ENCODE results near the gene COX7A2L. TPM values are rescaled to one million over a fixed set of nuclear protein-coding genes. Genes with fewer than 3 reads are reported as not detected.

The COX7A2L gene
- total RNA-seq, 1 experiment from 2014 or later, result 132 TPM

DNA sequence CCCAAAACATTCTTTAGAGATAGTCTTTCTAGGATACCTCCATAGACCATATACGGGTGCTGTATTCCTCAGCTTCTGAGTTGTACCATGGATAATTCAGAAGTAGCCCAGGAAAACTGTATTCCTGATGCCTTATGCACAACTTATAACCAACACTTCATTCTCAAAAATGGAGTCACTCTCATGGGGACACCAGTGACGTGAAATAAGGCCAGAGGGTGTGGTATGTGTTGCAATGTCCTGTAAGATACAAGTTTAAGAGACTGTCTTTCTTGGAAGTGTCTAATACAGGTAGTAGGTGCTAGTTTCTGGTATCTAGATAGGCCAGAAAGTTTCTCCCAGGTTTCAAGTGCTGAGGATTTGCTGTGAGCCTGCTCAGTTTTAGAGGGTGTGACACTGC lies 36.1 kb downstream of the COX7A2L start:
- H3K36me3 ChIP-seq (ENCODE audit: control insufficient read depth, insufficient read depth, low read length), result peaks cover 6% of the 10 kb centered on the region
- no peak overlapping the region for H3K27ac ChIP-seq (ENCODE audit: low read length)
- H3K4me1 ChIP-seq (ENCODE audit: control insufficient read depth, insufficient read depth, low read length), result peaks cover 8% of the 10 kb centered on the region
- DNase-seq (ENCODE audit: low read depth, low spot score) (no peak), ATAC-seq (no peak)
- no TSS peak for BruUV-seq (replicated peaks)
- H3K27me3 ChIP-seq (ENCODE audit: control insufficient read depth, insufficient read depth, low read length), result no peaks in the 10 kb centered on the region
- in situ Hi-C loops (cut with HindIII; ENCODE audit: low pct_unique_long_range_greater_than_20kb, low sequenced_read_pairs), result no loop called here
- CTCF ChIA-PET, result no interaction called here
- intact Hi-C loops (cut with micrococcal nuclease; ENCODE audit: unreplicated experiment), result loop anchor here (5.0 to 10.0 kb wide), 2 partner anchors 228 to 460 kb away; no protein-coding TSS in a partner anchor
- no peak for TF ChIP-seq POLR2AphosphoS5 (IDR thresholded peaks at IDR 0.05; ENCODE audit: low read depth, low read length)
- TF ChIP-seq, protein P1, sequence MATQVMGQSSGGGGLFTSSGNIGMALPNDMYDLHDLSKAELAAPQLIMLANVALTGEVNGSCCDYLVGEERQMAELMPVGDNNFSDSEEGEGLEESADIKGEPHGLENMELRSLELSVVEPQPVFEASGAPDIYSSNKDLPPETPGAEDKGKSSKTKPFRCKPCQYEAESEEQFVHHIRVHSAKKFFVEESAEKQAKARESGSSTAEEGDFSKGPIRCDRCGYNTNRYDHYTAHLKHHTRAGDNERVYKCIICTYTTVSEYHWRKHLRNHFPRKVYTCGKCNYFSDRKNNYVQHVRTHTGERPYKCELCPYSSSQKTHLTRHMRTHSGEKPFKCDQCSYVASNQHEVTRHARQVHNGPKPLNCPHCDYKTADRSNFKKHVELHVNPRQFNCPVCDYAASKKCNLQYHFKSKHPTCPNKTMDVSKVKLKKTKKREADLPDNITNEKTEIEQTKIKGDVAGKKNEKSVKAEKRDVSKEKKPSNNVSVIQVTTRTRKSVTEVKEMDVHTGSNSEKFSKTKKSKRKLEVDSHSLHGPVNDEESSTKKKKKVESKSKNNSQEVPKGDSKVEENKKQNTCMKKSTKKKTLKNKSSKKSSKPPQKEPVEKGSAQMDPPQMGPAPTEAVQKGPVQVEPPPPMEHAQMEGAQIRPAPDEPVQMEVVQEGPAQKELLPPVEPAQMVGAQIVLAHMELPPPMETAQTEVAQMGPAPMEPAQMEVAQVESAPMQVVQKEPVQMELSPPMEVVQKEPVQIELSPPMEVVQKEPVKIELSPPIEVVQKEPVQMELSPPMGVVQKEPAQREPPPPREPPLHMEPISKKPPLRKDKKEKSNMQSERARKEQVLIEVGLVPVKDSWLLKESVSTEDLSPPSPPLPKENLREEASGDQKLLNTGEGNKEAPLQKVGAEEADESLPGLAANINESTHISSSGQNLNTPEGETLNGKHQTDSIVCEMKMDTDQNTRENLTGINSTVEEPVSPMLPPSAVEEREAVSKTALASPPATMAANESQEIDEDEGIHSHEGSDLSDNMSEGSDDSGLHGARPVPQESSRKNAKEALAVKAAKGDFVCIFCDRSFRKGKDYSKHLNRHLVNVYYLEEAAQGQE (IDR thresholded peaks at IDR 0.05; ENCODE audit: insufficient read depth in 1 of 2, low read depth in 2 of 2, low read length in 1 of 2), result no peak
- no peak for TF ChIP-seq SIN3A (IDR thresholded peaks at IDR 0.05; ENCODE audit: borderline replicate concordance, insufficient read depth, low read depth, low read length)
- TF ChIP-seq, protein P2, sequence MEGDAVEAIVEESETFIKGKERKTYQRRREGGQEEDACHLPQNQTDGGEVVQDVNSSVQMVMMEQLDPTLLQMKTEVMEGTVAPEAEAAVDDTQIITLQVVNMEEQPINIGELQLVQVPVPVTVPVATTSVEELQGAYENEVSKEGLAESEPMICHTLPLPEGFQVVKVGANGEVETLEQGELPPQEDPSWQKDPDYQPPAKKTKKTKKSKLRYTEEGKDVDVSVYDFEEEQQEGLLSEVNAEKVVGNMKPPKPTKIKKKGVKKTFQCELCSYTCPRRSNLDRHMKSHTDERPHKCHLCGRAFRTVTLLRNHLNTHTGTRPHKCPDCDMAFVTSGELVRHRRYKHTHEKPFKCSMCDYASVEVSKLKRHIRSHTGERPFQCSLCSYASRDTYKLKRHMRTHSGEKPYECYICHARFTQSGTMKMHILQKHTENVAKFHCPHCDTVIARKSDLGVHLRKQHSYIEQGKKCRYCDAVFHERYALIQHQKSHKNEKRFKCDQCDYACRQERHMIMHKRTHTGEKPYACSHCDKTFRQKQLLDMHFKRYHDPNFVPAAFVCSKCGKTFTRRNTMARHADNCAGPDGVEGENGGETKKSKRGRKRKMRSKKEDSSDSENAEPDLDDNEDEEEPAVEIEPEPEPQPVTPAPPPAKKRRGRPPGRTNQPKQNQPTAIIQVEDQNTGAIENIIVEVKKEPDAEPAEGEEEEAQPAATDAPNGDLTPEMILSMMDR (IDR thresholded peaks at IDR 0.05), result no peak
- no peak for TF ChIP-seq TCF7L2 (IDR thresholded peaks at IDR 0.05; ENCODE audit: low read depth, low read length)
- POLR2A ChIA-PET, result interaction anchor here (0.7 kb wide), 1 partner anchor 245 kb away, joined by 3 read pairs; no protein-coding TSS in a partner anchor
- H3K9me3 ChIP-seq (ENCODE audit: control insufficient read depth, insufficient read depth, low read depth, low read length), result no peaks in the 10 kb centered on the region
- no peak overlapping the region for H3K4me3 ChIP-seq (ENCODE audit: low read depth in 2 of 2, low read length in 2 of 2)

DNA sequence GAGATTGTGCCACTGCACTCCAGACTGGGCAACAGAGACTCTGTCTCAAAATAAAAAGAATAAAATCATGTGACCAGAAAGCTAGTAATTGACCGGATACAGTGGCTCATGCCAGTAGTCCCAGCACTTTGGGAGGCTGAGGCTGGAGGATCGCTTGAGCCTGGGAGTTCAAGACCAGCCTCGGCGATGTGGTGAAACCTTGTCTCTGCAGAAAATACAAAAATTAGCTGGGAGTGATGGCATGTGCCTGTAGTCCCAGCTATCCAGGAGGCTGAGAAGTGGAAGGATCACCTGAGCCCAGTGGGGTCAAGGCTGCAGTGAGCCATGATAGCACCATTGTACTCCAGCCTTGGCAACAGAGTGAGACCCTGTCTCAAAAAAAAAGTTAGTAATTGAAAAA lies 36.8 kb downstream of the COX7A2L start:
- ChIA-PET POLR2A (no interaction called here), CTCF (no interaction called here)
- no peak overlapping the region for H3K4me3 ChIP-seq (ENCODE audit: low read depth in 2 of 2, low read length in 2 of 2)
- no peaks in the 10 kb centered on the region for H3K27me3 ChIP-seq (ENCODE audit: control insufficient read depth, insufficient read depth, low read length)
- BruUV-seq (replicated peaks), result no TSS peak
- intact Hi-C loops (cut with micrococcal nuclease; ENCODE audit: unreplicated experiment) (loop anchor here (10.0 kb wide), 1 partner anchor 459 kb away; no protein-coding TSS in a partner anchor), in situ Hi-C loops (cut with HindIII; ENCODE audit: low pct_unique_long_range_greater_than_20kb, low sequenced_read_pairs) (no loop called here)
- ATAC-seq, result no peak
- H3K36me3 ChIP-seq (ENCODE audit: control insufficient read depth, insufficient read depth, low read length), result peaks cover 9% of the 10 kb centered on the region
- TF ChIP-seq, protein P1 (IDR thresholded peaks at IDR 0.05; ENCODE audit: insufficient read depth in 1 of 2, low read depth in 2 of 2, low read length in 1 of 2), result no peak
- TF ChIP-seq SIN3A (IDR thresholded peaks at IDR 0.05; ENCODE audit: borderline replicate concordance, insufficient read depth, low read depth, low read length), result no peak
- TF ChIP-seq, protein P2 (IDR thresholded peaks at IDR 0.05), result no peak
- TF ChIP-seq TCF7L2 (IDR thresholded peaks at IDR 0.05; ENCODE audit: low read depth, low read length), result no peak
- no peak for TF ChIP-seq POLR2AphosphoS5 (IDR thresholded peaks at IDR 0.05; ENCODE audit: low read depth, low read length)
- H3K27ac ChIP-seq (ENCODE audit: low read length), result no peak overlapping the region
- DNase-seq (ENCODE audit: low read depth, low spot score), result no peak
- peaks cover 8% of the 10 kb centered on the region for H3K4me1 ChIP-seq (ENCODE audit: control insufficient read depth, insufficient read depth, low read length)
- H3K9me3 ChIP-seq (ENCODE audit: control insufficient read depth, insufficient read depth, low read depth, low read length), result no peaks in the 10 kb centered on the region

All from Panc1 (cell line).